Measurements from ENCODE around the gene FAM161B. TPM values are rescaled to one million over a fixed set of nuclear protein-coding genes. Genes with fewer than 3 reads are reported as not detected.
"Not testable (repeated sequence)": the region's sequence is repeated elsewhere in the genome, so short reads cannot be mapped to it uniquely, and the experiment has no call there.

Gene FAM161B
- total RNA-seq, 1 experiment from 2014 or later = 2.2 TPM

DNA sequence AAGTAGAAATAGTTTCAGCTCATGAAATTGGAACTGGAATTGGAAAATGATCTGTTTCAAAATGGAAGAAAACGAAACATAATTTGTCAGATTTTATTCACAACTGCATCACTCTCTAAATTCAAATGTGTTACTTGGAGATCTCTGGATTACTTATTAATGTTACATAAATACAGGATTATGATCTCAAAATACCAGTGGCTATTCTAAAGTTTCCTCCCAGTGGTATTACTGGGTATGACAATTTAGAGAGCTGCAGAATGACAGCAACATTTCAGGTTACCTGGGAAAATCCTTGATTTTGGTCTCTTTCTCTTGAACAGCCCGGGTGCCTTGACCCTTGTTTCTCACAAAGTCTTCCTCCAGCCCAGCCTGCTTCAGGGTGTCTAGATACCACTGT is 14.2 kb downstream of the FAM161B start:
- ChIA-PET CTCF (interaction anchor here (0.6 kb wide), 1 partner anchor 27 kb away, joined by 5 read pairs; no protein-coding TSS in a partner anchor), POLR2A (no interaction called here)
- Histone ChIP-seq H3K27me3 (ENCODE audit: control insufficient read depth, insufficient read depth, low read length) (no peaks in the 10 kb centered on the region), H3K9me3 (ENCODE audit: control insufficient read depth, insufficient read depth, low read depth, low read length) (no peaks in the 10 kb centered on the region), H3K4me3 (ENCODE audit: low read depth in 2 of 2, low read length in 2 of 2) (no peak overlapping the region), H3K36me3 (ENCODE audit: control insufficient read depth, insufficient read depth, low read length) (peaks cover 11% of the 10 kb centered on the region), H3K27ac (ENCODE audit: low read length) (no peak overlapping the region), H3K4me1 (ENCODE audit: control insufficient read depth, insufficient read depth, low read length) (no peaks in the 10 kb centered on the region)
- BruUV-seq (replicated peaks) = no TSS peak
- in situ Hi-C loops (cut with HindIII; ENCODE audit: low pct_unique_long_range_greater_than_20kb, low sequenced_read_pairs) (no loop called here), intact Hi-C loops (cut with micrococcal nuclease; ENCODE audit: unreplicated experiment) (no loop called here)
- ATAC-seq (0 out of 2 replicates have a peak, but pooled peaks have one; percentile 51), DNase-seq (ENCODE audit: low read depth, low spot score) (no peak)
- TF ChIP-seq, protein P1, sequence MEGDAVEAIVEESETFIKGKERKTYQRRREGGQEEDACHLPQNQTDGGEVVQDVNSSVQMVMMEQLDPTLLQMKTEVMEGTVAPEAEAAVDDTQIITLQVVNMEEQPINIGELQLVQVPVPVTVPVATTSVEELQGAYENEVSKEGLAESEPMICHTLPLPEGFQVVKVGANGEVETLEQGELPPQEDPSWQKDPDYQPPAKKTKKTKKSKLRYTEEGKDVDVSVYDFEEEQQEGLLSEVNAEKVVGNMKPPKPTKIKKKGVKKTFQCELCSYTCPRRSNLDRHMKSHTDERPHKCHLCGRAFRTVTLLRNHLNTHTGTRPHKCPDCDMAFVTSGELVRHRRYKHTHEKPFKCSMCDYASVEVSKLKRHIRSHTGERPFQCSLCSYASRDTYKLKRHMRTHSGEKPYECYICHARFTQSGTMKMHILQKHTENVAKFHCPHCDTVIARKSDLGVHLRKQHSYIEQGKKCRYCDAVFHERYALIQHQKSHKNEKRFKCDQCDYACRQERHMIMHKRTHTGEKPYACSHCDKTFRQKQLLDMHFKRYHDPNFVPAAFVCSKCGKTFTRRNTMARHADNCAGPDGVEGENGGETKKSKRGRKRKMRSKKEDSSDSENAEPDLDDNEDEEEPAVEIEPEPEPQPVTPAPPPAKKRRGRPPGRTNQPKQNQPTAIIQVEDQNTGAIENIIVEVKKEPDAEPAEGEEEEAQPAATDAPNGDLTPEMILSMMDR (IDR thresholded peaks at IDR 0.05) = no peak

DNA sequence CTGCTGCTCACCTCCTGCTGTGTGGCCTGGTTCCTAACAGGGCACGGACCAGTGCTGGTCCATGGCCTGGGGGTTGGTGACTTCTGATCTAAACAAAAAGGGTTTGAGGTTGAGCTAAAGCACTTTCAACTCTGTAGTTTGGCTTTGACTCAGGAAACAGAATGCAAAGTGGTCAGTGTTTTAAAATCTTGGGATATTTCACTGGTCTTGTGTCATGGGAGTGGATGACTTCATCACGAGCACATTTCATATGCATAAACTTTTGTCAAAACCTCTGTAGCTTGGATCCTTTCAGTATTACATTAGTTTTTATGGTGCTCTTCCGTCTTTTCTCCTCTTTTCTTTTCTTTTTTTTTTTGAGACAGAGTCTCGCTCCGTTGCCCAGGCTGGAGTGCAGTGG is 25.6 kb downstream of the FAM161B start:
- Histone ChIP-seq H3K4me3 (ENCODE audit: low read depth in 2 of 2, low read length in 2 of 2) (no peak overlapping the region), H3K27ac (ENCODE audit: low read length) (no peak overlapping the region), H3K9me3 (ENCODE audit: control insufficient read depth, insufficient read depth, low read depth, low read length) (no peaks in the 10 kb centered on the region), H3K4me1 (ENCODE audit: control insufficient read depth, insufficient read depth, low read length) (no peaks in the 10 kb centered on the region), H3K27me3 (ENCODE audit: control insufficient read depth, insufficient read depth, low read length) (no peaks in the 10 kb centered on the region), H3K36me3 (ENCODE audit: control insufficient read depth, insufficient read depth, low read length) (peaks cover 21% of the 10 kb centered on the region)
- ATAC-seq (no peak), DNase-seq (ENCODE audit: low read depth, low spot score) (no peak)
- in situ Hi-C loops (cut with HindIII; ENCODE audit: low pct_unique_long_range_greater_than_20kb, low sequenced_read_pairs) (no loop called here), intact Hi-C loops (cut with micrococcal nuclease; ENCODE audit: unreplicated experiment) (no loop called here)
- no peak for TF ChIP-seq REST (IDR thresholded peaks at IDR 0.05; ENCODE audit: insufficient read depth in 1 of 2, low read depth in 2 of 2, low read length in 1 of 2)
- no peak for TF ChIP-seq POLR2AphosphoS5 (IDR thresholded peaks at IDR 0.05; ENCODE audit: low read depth, low read length)
- TF ChIP-seq SIN3A (IDR thresholded peaks at IDR 0.05; ENCODE audit: borderline replicate concordance, insufficient read depth, low read depth, low read length) = no peak
- no peak for TF ChIP-seq TCF7L2 (IDR thresholded peaks at IDR 0.05; ENCODE audit: low read depth, low read length)
- TF ChIP-seq, protein P1 (IDR thresholded peaks at IDR 0.05) = no peak
- no TSS peak for BruUV-seq (replicated peaks)
- ChIA-PET CTCF (no interaction called here), POLR2A (no interaction called here)

GRCh38 chr14:73919457-73919856 is 30.4 kb downstream of the FAM161B start:
- ATAC-seq; H3K27me3 ChIP-seq (ENCODE audit: control insufficient read depth, insufficient read depth, low read length); in situ Hi-C loops (cut with HindIII; ENCODE audit: low pct_unique_long_range_greater_than_20kb, low sequenced_read_pairs); H3K4me3 ChIP-seq (ENCODE audit: low read depth in 2 of 2, low read length in 2 of 2); intact Hi-C loops (cut with micrococcal nuclease; ENCODE audit: unreplicated experiment); CTCF ChIA-PET; DNase-seq (ENCODE audit: low read depth, low spot score); H3K4me1 ChIP-seq (ENCODE audit: control insufficient read depth, insufficient read depth, low read length); H3K27ac ChIP-seq (ENCODE audit: low read length); H3K9me3 ChIP-seq (ENCODE audit: control insufficient read depth, insufficient read depth, low read depth, low read length); BruUV-seq (replicated peaks): not testable (repeated sequence)
- POLR2A ChIA-PET = interaction anchor here (0.6 kb wide), 1 partner anchor 23 kb away, joined by 7 read pairs; no protein-coding TSS in a partner anchor
- peaks cover 23% of the 10 kb centered on the region for H3K36me3 ChIP-seq (ENCODE audit: control insufficient read depth, insufficient read depth, low read length)
